Posterior cingulate gyrus (tissue), 11 donors: ENCODE results near the gene ASCL5.
A peak's percentile ranks its signal among the peaks of the same experiment; 100 is the strongest.
"Not testable (repeated sequence)": the region's sequence is repeated elsewhere in the genome, so short reads cannot be mapped to it uniquely, and the experiment has no call there.

Experiments used
- DNase-seq, 10 donors: peaks; one replicate each; pipeline versions ENCODE4 v3.0.0 to v3.0.0-alpha.2; 2020 to 2021; ENCODE audit warnings: mixed read lengths in 3 of 10
- intact Hi-C: fragments of 100-400 bp; cut with DNase I; formaldehyde crosslinking; loops from one replicate; pipeline ENCODE4 v1.15.1; 2023

Gene ASCL5, protein sequence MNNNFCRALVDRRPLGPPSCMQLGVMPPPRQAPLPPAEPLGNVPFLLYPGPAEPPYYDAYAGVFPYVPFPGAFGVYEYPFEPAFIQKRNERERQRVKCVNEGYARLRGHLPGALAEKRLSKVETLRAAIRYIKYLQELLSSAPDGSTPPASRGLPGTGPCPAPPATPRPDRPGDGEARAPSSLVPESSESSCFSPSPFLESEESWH

GRCh38 chr1:201126832-201127754 lies at the start of gene ASCL5:
Gene ASCL5 (minus strand): TSS chr1:201127184. CDS start chr1:201115372, 11,812 bp downstream.
- DNase-seq = peak in 2 of 10 donors; percentile 40 to 57

GRCh38 chr1:201175820-201176500 lies 49.0 kb upstream of the ASCL5 start:
- no peak for DNase-seq
- intact Hi-C loops = no loop called here

More at GRCh38 chr1:201126832-201127754, at the start of gene ASCL5:
- intact Hi-C loops = no loop called here

- DNase-seq = no peak
- intact Hi-C loops = no loop called here
These were observed 46.8 kb upstream of the ASCL5 start for GRCh38 chr1:201173736-201174135.

DNA sequence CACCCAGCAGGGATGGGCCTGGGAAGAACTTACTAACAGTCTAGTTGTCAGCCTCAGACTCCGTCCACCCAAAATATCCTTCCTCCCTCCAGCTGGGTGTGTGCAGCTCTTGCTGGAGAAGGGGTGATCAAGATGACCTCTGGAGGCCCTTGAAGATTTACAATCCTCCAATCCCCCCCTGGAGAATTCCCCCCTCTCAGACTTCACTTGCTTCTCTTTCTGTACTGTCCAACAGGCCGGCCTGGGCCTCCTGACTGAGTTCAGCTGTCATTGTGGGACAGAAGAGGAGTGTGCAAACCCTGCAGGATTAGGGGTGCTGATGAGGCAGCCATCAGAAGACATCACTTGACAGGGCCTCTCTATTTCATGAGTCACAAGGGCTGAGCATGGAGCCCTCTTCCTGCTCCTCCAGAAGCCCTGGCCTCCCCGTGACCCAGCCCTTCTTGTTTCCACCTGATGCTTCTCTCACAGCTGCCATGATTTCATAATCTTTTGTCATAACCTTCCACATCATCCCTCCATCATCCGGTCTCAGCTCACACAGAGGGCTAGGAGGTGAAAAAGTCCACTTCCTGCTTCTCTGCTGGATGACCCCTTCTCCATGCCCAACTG lies 46.1 kb upstream of the ASCL5 start:
- intact Hi-C loops = no loop called here
- DNase-seq = no peak

- no peak for DNase-seq
- intact Hi-C loops = no loop called here
These were observed 45.3 kb upstream of the ASCL5 start for GRCh38 chr1:201172326-201172725.

GRCh38 chr1:201171063-201172036 lies 44.4 kb upstream of the ASCL5 start:
- peak in 8 of 10 donors; percentile 18 to 90 (median 47) for DNase-seq
- intact Hi-C loops = no loop called here

GRCh38 chr1:201170533-201171062 lies 43.6 kb upstream of the ASCL5 start:
- intact Hi-C loops = no loop called here
- peak; percentile 89 to 99 (median 94) for DNase-seq

DNA sequence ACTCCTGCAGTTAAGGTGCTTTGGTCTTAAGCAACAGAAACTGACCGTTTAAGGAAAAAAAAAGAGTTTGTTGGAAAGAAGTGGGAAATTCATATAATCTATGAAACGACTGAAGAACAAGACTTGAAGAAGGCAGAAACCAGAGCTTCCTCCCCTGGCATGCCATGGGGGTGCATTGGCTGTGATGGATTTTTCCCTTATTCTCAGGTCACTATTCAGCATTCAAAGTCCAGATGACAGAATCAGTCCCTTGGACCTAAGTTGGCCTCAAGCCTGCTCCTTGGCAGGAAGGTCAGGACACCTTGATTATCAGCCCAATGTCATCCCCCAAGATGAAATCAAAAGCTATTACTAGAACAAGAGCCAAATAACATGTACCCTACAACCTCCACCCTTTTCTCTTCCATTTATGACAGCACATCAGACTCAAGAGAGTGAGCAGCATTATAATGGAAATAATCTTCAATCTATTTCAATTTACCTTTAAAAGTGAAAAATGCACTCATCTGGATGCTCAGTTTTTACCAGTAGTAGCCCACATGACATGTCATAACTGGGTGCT lies 43.1 kb upstream of the ASCL5 start:
- intact Hi-C loops = no loop called here
- DNase-seq = no peak

GRCh38 chr1:201169203-201169602 lies 42.2 kb upstream of the ASCL5 start:
- intact Hi-C loops = no loop called here
- no peak for DNase-seq

GRCh38 chr1:201167041-201167991 lies 40.3 kb upstream of the ASCL5 start:
- DNase-seq = peak in 1 of 10 donors; percentile 34
- intact Hi-C loops = no loop called here

- intact Hi-C loops = no loop called here
- no peak for DNase-seq
These were observed 37.7 kb upstream of the ASCL5 start for GRCh38 chr1:201164645-201165044.

DNA sequence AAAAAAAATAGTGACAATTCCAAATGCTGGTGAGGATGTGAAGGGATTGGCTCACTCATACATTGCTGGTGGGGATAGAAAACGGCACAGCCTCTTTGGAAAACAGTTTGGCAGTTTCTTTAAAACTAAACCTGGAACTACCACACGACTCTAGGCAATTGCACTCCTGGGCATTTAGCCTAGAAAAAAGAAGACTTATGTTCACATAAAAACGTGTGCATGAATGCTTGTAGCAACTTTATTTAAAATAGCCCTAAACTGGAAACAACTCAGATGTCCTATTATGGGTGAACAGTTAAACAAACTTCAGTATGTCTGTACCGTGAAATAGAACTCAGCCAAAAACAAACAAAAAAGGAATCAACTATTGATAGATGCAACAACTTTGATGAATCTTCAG lies 36.7 kb upstream of the ASCL5 start:
- no peak for DNase-seq
- intact Hi-C loops = no loop called here

- intact Hi-C loops = not testable (repeated sequence)
- peak in 1 of 10 donors; percentile 37 for DNase-seq
These were observed 36.1 kb upstream of the ASCL5 start for GRCh38 chr1:201163036-201163435.

DNA sequence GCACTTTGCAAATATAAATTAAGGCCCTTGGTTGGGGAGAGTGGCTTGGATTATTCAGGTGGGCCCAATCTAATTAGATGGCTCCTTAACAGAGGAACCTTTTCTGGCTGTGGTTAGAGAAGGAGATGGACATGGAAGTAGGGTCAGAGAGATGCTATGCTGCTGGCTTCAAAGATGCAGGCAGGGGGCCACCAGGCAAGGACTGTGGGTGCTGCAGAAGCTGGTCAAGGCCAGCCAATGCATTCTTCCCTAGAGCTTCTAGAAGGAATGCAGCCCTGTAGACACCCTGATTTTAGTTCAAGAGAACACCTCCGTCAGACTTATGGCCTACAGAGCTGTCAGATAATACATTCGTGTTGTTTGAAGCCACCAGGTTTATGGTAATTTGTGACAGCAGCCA lies 31.0 kb upstream of the ASCL5 start:
- intact Hi-C loops = no loop called here
- DNase-seq = no peak

GRCh38 chr1:201156819-201157218 lies 29.8 kb upstream of the ASCL5 start:
- intact Hi-C loops = no loop called here
- no peak for DNase-seq

- no peak for DNase-seq
- intact Hi-C loops = no loop called here
These were observed 29.4 kb upstream of the ASCL5 start for GRCh38 chr1:201156346-201156745.

DNA sequence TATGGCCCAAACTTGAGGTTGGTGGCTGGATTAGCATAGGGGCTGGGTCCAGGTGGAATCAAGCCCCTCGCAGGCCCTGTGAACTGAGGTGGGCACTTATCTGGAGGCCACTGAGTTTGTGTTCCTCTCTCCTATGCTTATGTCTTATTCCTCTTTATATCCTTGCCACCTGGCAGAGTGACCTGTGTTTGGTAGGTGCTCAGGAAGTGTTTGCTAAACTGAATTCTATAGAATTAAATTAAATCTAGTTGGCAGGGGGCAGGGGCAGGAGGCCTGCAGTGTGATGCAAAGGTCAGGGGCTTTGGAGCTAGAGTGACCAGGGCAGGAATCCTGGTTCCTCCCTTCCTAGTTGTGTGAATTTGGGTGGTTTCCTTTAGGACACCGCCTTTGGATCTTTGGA lies 28.4 kb upstream of the ASCL5 start:
- intact Hi-C loops = no loop called here
- peak in 1 of 10 donors; percentile 21 for DNase-seq
